ENCODE results near the gene HOXA1.

DNA sequence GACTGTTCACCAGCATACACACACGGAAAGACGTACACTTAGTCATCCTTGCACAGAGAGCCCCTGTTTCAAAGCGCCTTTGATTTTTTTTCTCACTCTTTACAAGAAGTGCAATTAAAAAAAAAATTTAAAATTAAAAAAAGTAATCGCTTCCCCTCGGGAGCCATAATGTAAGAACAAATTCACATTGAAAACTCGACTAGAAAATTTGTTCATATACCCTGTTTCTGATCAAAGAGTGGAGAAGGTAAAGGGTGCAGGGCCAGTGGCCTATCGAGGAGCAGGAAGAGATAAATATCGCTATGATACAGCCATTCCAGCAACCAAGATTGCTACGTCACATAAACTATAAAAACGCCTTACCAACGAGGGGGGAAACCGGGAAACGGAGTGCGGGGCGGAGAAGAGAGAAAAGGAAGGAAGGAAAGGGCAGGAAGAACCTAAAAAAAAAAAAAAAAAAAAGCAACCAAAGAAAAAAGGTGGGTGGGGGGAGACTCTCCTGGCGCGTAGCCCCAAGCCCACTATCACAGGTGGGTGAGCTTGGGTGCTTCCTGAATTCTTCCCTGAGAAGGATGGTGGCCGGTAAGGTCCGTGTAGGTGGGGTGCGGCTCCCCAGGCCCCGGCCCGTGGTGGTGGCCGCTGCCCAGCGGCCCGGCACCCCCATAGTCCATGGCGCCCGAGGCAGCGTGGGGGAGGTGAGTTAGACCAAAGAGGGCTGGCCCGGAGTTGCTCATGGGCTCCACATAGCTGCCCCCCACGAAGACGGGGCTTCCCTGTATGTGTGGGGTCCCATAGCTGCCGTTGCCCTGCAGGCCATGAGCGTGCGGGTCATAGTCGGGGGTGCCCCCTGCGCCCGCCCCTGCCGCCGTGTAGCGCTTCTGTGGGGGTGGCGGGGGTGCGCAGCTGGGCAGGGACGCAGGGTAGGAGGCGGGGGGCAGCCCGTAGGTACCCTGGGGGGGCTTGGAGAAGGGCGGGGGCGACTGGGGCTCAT is 11.9 kb upstream of the HOXA1 start:
- TF ChIP-seq CTCF (IDR thresholded peaks at IDR 0.05; ENCODE audit: borderline replicate concordance, extremely low read depth, low read length, poor library complexity, severe bottlenecking) (no peak), EZH2 (IDR thresholded peaks at IDR 0.05; ENCODE audit: borderline replicate concordance, low read depth, low read length, severe bottlenecking) (no peak)

Data from DND-41 (cell line).